NCI-H2196 treated with DMSO at 0.1 percent for 48 hours (cell line): ENCODE data around the gene C16orf46.

Experiments used
- DNase-seq: peaks from one replicate; lab custom pipeline; 2025; ENCODE audit not compliant: unreplicated experiment; lab: John Stamatoyannopoulos, UW

The C16orf46 gene

DNA sequence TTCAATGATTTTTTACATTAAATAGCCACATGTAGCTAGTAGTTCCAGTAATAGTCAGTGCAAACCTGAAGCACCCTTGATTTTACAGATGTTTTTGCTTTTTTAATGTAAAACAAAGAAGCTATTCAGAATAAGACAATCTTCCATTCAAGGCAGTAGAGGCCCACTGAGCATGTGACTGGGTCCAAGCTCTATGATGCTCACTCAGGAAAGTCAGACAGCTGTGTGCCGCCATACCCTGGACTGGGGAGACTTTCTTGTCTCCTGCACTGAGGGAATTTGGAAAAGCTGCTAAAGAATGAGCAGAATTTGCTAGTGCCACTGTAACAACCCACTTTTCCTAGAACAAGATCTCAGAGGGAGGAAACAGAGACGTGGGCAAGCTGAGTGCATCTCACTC, 58.5 kb downstream of the C16orf46 start:
- no peak for DNase-seq

DNA sequence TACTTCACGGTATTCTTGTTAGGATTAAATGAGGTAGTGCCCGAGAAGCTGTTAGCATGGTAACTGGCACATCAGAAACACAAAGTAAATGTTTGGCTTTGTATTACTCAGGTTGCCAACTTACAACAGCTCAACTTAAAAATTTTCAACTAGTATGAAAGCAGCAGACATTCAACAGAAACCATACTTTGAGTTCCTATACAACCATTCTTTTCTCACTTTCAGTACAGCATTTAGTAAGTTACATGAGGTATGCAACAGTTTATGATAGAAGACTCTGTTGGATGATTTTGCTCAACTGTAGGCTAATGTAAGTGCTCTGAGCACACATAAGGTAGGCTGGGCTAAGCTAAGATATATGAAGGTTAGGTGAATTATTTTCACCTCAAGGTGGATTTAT, 62.4 kb downstream of the C16orf46 start:
- DNase-seq, result no peak

DNA sequence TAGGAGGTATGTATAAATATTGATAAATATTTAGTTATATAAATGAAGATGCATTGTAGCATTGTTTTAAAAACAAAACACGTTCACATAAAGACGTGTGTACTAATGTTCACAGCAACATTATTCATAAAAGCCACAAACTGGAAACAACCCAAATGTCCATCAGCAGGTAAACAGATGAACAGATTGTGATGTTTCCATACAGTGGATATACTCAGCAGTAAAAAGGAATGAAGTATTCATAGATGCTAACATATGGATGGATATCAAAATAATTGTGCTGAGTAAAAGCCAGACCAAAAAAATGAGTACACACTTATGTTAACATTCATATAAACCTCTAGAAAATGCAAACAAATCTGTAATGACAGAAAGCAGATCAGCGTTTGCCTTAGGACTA, 64.1 kb downstream of the C16orf46 start:
- DNase-seq, result no peak
